KG1 (cell line): Measurements from ENCODE around the gene SCN8A.

Experiments used
- DNase-seq: peaks from one replicate; lab custom pipeline; 2025; lab: John Stamatoyannopoulos, UW

Gene SCN8A

DNA sequence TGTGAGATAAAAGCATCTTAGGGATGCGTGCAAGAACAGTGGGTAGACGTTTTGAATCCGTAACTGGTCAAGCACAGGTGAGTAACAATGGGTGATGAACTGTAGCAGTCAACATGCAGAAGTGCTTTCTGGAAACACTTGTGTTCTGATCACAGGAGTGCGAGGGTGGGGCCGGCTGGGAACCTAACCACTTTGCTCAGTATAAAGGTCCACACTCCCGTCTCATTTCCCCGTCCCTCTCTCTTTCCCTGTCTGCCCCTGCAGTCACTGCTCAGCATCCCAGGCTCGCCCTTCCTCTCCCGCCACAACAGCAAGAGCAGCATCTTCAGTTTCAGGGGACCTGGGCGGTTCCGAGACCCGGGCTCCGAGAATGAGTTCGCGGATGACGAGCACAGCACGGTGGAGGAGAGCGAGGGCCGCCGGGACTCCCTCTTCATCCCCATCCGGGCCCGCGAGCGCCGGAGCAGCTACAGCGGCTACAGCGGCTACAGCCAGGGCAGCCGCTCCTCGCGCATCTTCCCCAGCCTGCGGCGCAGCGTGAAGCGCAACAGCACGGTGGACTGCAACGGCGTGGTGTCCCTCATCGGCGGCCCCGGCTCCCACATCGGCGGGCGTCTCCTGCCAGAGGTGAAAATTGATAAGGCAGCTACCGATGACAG, 130.4 kb downstream of the SCN8A start:
- DNase-seq = no peak

GRCh38 chr12:51722431-51722830, 131.4 kb downstream of the SCN8A start:
- no peak for DNase-seq

DNA sequence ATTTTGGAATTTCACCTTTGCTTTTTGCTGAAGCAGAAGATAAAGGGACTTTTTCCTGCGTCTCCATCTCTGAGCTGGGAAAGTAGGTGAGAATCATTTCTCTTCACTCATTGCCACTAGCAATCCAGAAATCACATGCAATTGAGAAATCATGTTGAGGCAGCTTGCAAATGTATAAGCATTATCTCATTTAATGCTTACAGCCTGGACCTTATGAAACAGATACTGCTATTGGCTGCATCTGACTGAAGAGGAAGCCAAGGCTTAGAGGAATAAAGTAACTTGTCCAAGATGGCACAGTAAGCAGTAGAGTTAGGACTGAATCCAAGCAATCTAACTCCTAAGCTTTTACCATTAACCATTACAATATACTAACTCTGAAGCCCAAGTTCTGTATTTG, 135.1 kb downstream of the SCN8A start:
- no peak for DNase-seq

DNA sequence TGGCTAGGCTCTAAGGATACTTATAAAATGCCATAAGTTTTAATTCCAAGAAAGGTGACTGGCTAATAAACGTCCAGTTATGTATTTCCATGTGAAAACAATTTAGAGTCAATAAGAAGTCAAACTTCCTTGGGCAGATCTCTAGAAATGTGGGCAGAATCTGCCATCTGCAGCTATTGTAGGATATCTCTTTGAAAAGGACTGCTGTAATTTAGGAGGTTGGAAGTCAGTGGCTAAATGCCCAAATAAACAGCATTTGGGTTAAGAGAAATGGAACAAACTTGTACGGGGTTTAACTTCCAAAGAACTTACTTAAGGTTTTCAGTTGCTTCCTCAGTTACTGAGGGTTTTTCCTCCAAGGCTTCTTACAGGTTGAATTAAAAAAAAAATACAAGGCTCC, 135.9 kb downstream of the SCN8A start:
- DNase-seq = no peak

GRCh38 chr12:51729331-51729730, 138.3 kb downstream of the SCN8A start:
- DNase-seq = no peak

DNA sequence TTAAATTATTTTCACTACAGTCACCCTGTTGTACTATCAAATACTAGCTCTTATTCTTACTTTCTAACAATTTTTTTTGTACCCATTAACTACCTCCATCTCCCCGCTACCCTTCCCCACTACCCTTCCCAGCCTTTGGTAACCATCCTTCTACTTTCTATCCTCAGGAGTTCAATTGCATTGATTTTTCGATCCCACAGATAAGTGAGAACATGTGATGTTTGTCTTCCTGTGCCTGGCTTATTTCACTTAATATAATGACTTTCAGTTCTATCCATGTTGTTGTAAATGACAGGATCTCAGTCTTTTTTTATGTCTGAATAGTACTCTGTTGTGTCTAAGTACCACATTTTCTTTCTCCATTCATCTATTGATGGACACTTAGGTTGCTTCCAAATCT, 139.7 kb downstream of the SCN8A start:
- no peak for DNase-seq

DNA sequence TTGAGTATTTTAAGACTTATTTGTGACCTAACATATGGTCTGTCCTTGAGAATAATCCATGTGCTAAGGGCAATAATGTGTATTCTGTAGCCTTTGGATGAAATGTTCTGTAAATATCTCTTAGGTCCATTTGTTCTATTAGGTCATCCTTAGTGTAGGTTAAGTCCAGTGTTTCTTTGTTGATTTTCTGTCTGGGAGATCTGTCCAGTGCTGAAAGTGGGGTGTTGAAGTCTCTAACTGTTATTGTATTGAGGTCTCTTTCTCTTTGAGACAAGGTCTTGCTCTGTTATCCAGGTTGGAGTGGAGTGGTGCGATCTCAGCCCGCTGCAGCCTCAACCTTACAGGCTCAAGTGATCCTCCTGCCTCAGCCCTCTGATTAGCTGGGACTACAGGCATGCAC, 149.5 kb downstream of the SCN8A start:
- DNase-seq = no peak

DNA sequence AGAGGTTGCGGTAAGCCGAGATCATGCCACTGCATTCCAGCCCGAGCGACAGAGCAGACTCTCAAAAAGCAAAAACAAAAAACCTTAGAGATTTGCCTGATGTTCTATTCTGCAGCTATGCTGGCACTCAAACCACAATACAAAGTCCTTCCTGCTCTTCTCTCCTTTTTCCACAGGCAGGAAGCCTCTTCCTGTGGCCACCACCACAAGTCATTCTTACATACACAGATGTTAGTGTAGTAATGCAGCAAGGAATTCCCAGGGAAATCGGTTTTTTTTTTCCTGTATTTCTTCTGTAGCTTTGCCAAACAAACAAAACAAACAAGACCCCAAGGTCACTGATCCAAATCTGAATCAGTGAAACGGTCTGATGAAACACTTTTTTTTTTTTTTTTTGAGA, 153.2 kb downstream of the SCN8A start:
- no peak for DNase-seq

- no peak for DNase-seq
Observed at GRCh38 chr12:51744957-51745356, 153.9 kb downstream of the SCN8A start.

DNA sequence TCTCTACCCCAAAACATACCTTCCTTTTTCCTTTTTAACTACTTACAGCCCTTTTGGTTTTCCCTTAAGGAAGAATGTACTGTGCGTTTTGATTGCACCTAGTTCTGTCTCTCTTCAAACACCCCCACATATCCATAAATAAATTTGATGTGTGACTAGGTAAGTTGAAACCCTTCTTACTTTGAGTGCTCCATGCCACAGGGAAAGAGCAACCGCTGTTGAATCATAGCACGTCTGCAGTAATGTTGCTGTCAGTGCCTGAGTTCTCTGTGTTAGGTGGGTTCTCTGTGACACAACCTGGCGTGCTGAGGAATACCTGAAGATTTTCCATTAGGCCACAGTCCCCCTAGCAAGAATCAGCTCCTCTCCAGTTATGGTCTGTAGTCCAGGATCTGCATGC, 155.4 kb downstream of the SCN8A start:
- no peak for DNase-seq

DNA sequence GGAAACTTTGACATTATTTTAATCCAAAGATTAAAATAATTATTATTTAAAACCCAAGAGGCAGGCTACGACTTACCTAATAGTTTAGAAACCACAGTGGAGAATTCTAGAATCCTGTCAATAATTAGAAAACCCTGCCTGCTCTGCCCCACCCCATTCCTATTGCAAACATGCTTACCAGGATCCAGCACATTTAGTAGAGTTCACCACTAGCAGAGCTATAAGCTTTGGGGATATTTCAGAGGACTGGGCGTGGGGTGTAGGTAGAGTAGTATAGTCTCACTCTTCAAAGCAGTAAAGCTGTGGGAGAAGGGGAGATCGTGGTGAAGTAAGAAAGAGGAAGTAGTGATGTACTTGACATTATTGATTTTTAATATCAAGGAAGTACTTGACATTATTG, 157.2 kb downstream of the SCN8A start:
- DNase-seq = no peak

DNA sequence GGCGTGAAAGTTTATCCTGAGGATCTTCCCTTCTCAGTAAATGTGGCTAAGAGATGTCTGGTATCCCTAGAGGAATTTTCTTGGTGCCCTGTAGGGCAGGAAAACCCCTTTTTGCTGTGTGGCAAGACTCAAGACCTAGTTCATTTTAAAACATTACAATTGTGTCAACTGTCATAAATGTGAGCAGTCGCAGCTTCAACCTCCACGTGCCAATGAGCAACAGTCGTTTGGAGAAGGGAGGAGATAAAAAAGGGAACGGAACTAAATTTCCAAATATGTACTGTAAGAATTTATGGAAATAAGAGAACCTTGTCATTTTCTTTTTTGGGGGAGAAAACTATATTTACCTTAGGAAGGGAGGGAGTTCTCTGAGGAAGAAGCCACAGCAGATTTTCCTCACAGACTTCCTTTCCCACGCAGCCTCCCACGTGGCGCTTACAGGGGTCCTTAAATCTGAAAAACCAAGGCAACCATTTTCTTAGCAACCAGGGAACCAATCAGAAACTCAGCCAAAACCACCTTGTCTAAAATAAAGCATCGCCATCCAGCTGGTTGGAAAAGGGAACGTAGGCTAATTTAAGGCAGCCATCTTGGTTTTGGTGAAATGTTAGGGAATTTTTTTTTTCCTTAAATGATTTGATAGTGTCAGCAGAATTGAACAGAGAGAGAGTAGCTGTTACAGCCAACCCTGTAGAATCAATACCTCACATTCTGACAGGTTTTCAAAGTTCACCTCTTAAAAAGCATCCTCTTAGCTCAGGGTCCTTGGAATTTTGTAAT, 158.4 kb downstream of the SCN8A start:
- no peak for DNase-seq

DNA sequence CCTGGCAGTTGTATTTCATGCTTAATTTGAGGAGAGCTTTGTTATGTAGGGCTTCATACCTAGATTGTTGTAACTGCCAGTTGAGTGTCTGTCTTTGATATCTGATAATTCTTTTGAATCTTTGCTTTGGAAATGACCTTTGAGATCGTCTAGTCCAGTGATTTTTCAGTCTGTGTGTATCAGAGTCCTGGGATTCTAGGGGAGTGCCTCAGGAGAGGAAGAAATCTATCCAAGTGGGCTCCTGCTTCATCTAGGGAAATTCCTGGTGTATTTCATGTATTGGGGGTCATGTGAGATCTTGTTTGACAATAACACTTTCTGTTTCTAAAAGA, 158.9 kb downstream of the SCN8A start:
- no peak for DNase-seq

DNA sequence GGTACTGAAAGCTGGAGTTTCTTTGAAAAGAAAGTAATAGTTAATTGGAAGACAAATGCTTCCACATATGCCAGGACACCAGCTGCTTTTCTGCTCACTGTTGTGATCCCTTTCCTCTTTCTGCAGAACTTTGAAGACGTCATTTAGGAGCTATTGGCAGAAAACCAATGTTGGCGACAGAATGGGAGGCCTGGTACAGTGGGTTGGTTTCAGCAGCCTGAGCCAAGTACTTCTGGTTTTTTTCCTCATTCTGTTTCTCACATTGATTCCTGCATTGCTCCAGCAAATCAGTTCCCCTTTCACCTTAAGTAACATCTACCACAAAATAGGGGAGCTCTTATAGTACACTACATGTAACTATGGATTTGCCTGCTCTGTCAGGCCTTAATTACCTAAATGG, 160.6 kb downstream of the SCN8A start:
- DNase-seq = no peak

GRCh38 chr12:51752234-51752889, 161.3 kb downstream of the SCN8A start:
- DNase-seq = no peak

GRCh38 chr12:51753980-51754675, 163.1 kb downstream of the SCN8A start:
- no peak for DNase-seq

GRCh38 chr12:51755251-51755650, 164.2 kb downstream of the SCN8A start:
- DNase-seq = no peak

- DNase-seq = no peak
Observed at GRCh38 chr12:51759175-51759574, 168.1 kb downstream of the SCN8A start.

GRCh38 chr12:51759695-51760094, 168.7 kb downstream of the SCN8A start:
- no peak for DNase-seq

- no peak for DNase-seq
Observed at GRCh38 chr12:51760231-51760630, 169.2 kb downstream of the SCN8A start.

- DNase-seq = no peak
Observed at GRCh38 chr12:51763743-51764142, 172.7 kb downstream of the SCN8A start.

DNA sequence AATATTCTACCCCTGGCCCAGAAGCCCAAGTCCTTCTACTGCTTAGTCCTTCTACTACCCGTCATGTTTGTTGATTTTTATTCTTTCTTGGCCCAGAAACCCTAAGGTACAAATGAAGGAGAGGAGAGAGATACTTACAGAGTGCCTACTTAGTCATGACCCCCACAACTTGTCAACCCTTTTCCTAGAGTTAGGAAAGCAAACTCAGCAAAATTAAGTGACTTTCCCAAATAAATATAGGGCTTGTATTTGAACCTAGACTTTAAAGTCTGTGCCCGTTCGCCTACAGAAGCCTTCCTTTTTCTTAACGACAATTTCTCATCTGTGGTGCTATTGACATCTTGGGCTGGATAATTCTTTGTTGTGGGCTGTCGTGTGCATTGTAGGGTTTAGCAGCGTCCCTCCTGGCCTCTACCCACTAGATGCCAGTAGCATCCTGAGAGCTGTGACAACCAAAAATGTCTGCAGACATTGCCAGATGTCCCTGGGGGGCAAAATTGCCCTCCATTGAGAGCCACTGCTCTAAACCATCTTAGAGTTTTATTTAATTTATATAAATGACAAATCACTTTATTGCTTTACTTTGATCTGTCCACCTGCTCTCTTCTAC, 175.1 kb downstream of the SCN8A start:
- no peak for DNase-seq
